Lower leg skin (tissue), 3 donors: ENCODE measurements around the gene ARHGAP10.

Experiments
- CTCF ChIP-seq, 3 donors: fragments of 450-650 bp; IDR thresholded peaks; one replicate each; pipeline ENCODE4 v1.5.1; 2016; ENCODE audit warnings: antibody characterized with exemption in 3 of 3, mild to moderate bottlenecking in 3 of 3, moderate library complexity in 2 of 3
- POLR2A ChIP-seq, 2 donors: fragments of 450-650 bp; IDR thresholded peaks; one replicate each; pipeline ENCODE4 v1.6.1; 2016 to 2017; ENCODE audit warnings: antibody characterized with exemption in 2 of 2, mild to moderate bottlenecking in 1 of 2, moderate library complexity in 1 of 2

GRCh38 chr4:147916351-147916750 lies 184.5 kb downstream of the ARHGAP10 start:
- TF ChIP-seq POLR2A (IDR thresholded peaks at IDR 0.05) (no peak), CTCF (IDR thresholded peaks at IDR 0.05) (no peak)
